HUES64 (cell line): ENCODE data around the gene UBQLN1.
"Not testable (repeated sequence)": the region's sequence is repeated elsewhere in the genome, so short reads cannot be mapped to it uniquely, and the experiment has no call there.

ENCODE experiments used
- H3K27ac ChIP-seq: 2 replicates; pipeline ENCODE4 v1.7.0; 2013; ENCODE audit warnings: low read depth, low read length, inconsistent platforms
- H3K27me3 ChIP-seq: 2 replicates; pipeline ENCODE4 v1.6.1; 2013; ENCODE audit warnings: mild to moderate bottlenecking, low read length; ENCODE audit not compliant: insufficient read depth
- H3K36me3 ChIP-seq: 2 replicates; pipeline ENCODE4 v1.6.1; 2013; ENCODE audit warnings: mild to moderate bottlenecking, low read length; ENCODE audit not compliant: insufficient read depth
- H3K4me1 ChIP-seq: 2 replicates; pipeline ENCODE4 v1.6.1; 2013; ENCODE audit warnings: mild to moderate bottlenecking, low read length, moderate library complexity; ENCODE audit not compliant: insufficient read depth
- H3K4me3 ChIP-seq: 2 replicates; pipeline ENCODE4 v1.5.1; 2013; ENCODE audit warnings: mild to moderate bottlenecking, low read length, moderate library complexity
- H3K9ac ChIP-seq: 2 replicates; pipeline ENCODE4 v1.6.1; 2013; ENCODE audit warnings: mild to moderate bottlenecking, low read depth, low read length
- H3K9me3 ChIP-seq: 2 replicates; pipeline ENCODE4 v1.6.1; 2013; ENCODE audit warnings: low read depth, low read length; ENCODE audit not compliant: insufficient read depth
- WGBS: fragments of 150-250, 120-280 bp; methylation state at CpG from one replicate; pipeline ENCODE4 v1.1.7; 2013; ENCODE audit warnings: missing lambda C conversion rate; 5-methylcytosine and 5-hydroxymethylcytosine counted together

Gene UBQLN1

DNA sequence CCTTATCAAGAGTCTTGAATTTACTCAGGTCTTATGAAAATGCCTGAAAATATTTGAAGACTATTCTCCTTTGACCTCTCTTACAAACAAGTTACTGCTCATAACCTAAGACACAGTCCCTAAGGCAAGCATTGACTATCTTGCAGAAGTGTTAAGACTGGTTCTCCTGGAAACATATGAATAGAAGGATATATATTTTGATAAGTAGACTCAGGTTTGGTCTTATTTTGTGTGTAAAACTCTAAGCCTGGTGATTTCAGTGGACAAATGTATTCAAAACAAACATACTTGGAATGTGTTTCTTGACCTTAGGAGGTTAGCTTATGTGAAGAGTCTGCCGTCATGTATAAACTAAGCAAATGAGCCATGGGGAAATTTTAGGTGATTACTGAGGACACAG is 7.5 kb upstream of the UBQLN1 start:
- H3K9ac ChIP-seq, result no peak overlapping the region
- H3K27me3 ChIP-seq, result no peaks in the 10 kb centered on the region
- 93% methylated on average over 1 of the region's 1 CpG for WGBS
- H3K9me3 ChIP-seq, result 0 out of 2 replicates have a peak, but pooled peaks cover 8% of the 10 kb centered on the region
- H3K27ac ChIP-seq, result no peak overlapping the region
- no peaks in the 10 kb centered on the region for H3K36me3 ChIP-seq
- no peak overlapping the region for H3K4me3 ChIP-seq
- no peaks in the 10 kb centered on the region for H3K4me1 ChIP-seq

DNA sequence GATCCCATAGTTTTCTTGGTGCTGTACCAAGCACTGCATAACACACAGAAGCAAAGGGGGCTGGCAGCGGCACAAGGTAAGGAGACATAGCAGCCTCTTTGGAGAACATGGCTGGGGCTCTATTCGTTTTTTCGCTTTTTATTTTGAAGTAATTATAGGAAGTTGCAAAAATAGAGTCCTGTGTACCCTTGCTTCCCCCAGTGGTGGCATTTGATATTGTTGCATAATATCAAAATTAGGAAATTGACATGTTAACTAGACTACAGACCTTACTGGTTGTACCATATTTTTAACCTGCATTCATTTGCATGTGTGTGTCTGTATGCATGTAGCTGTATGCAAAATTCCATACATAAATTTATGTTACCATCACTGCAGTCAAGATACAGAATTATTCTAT is 6.6 kb upstream of the UBQLN1 start:
- Histone ChIP-seq H3K27ac (no peak overlapping the region), H3K36me3 (no peaks in the 10 kb centered on the region), H3K4me3 (no peak overlapping the region), H3K4me1 (no peaks in the 10 kb centered on the region), H3K9me3 (0 out of 2 replicates have a peak, but pooled peaks cover 8% of the 10 kb centered on the region), H3K9ac (no peak overlapping the region), H3K27me3 (no peaks in the 10 kb centered on the region)
- WGBS, result 91% methylated on average over 3 of the region's 3 CpGs

DNA sequence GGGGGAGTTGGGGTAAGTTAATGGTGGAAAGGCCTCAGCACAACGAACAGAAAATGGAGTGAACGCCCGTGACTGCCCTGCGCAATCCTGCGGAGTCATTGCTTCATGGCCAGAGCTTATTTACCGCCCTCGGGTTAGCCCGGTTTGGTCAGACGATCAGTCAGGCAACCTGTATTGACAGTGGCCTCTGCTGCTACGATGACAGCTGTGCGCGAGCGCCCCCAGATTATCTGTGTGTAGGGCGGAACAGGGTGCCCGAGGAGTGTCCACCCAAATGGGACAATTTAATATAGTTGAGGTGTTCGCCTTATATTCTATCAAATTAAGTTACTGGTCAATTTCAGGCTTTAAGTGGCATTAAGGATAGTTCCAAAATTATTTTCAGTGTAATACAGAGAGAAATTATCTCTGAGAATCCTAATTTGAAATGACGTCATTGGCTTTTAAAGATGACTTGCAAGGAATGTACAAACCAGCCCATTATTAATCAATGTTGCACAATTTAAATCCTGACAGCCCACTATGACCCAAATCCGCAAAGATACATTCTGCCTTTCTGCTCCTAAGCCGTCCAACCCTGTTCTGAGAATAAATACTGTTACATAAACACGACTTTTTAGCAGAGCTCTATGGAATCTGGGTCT is 879 bp upstream of the UBQLN1 start:
- Histone ChIP-seq H3K36me3 (no peaks in the 10 kb centered on the region), H3K4me3 (peak overlapping the region; percentile 95), H3K4me1 (peaks cover 7% of the 10 kb centered on the region), H3K9ac (peak overlapping the region; percentile 99), H3K9me3 (0 out of 2 replicates have a peak, but pooled peaks cover 3% of the 10 kb centered on the region), H3K27ac (peak overlapping the region; percentile 99), H3K27me3 (no peaks in the 10 kb centered on the region)
- WGBS, result 21% methylated on average over 19 of the region's 20 CpGs

DNA sequence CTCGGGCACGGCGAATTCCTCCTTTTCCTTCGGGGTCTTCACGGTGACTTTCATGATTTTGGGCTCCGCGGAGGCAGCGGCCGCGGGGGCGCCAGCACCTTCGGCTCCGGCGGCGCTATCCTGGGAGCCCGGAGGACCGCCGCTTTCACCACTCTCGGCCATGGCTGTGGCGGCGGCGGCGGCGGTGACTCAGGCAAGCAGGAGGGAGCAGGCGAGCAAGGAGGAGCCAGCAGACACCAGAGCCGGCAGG is 315 bp downstream of the UBQLN1 start:
- Histone ChIP-seq H3K36me3 (no peaks in the 10 kb centered on the region), H3K27ac (peak overlapping the region; percentile 99)
- under 1% methylated on average over 26 of the region's 26 CpGs for WGBS

DNA sequence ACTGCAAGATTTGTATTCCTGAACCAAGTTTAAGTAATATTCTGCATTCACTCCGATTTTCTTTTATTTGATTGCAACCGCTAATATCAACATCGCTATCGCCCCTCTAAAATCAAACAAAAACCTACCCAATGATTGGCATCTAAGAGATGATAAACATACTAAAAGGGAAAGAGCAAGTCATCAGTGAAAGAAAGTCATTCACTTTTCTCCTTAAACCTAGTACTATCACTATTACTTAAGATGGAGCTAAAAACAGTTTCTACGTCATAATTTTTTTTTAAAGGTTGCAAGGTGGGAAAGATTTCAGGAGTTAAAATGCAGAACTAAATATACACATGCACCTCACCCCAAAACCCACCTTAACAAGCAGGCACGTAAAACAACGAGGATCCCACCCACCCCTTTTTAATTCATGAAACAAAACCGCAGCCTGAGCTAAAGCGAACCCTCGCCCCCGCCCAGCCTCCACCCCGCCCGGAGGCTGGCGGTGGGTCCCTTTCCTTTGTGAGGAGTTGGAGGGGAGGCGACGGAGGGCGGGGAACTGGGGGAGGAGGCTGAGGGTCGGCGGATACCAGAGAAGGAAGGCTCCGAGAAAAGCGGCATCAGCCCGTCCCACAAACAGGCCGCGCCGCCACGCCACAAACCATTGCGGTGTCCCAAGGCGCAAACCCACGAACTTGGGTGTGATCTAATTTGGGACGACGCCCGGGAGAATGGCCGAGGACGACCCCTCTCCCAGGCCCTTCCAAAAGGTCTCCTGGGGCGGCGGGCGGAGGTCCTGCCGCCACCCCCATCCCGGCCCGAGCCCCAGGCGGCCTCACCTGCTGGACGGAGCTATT is 861 bp downstream of the UBQLN1 start:
- peaks cover 12% of the 10 kb centered on the region for H3K4me1 ChIP-seq
- no peaks in the 10 kb centered on the region for H3K36me3 ChIP-seq
- peak overlapping the region; percentile 99 for H3K9ac ChIP-seq
- no peaks in the 10 kb centered on the region for H3K27me3 ChIP-seq
- H3K27ac ChIP-seq, result peak overlapping the region; percentile 99
- H3K9me3 ChIP-seq, result 0 out of 2 replicates have a peak, but pooled peaks cover 3% of the 10 kb centered on the region
- H3K4me3 ChIP-seq, result peak overlapping the region; percentile 95
- under 1% methylated on average over 38 of the region's 42 CpGs for WGBS

More for the DNA sequence above, 315 bp downstream of the UBQLN1 start:
- Histone ChIP-seq H3K4me3 (peak overlapping the region; percentile 95), H3K9me3 (0 out of 2 replicates have a peak, but pooled peaks cover 3% of the 10 kb centered on the region), H3K9ac (peak overlapping the region; percentile 99), H3K4me1 (peaks cover 9% of the 10 kb centered on the region), H3K27me3 (no peaks in the 10 kb centered on the region)

DNA sequence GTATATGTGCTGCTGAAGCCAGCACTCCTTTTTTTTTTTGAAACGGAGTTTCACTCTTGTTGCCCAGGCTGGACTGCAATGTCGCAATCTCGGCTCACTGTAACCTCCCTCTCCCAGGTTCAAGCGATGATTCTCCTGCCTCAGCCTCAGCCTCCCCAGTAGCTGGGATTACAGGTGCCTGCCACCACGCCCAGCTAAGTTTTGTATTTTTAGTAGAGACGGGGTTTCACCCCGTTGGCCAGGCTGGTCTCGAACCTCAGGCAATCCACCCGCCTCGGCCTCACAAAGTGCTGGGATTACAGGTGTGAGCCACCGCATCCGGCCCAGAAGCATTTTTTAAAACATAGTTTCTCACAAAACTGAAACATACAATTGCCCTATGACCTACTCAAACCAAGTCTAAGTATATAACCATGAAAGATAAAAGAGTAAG is 2.5 kb downstream of the UBQLN1 start:
- H3K9ac ChIP-seq, H3K27ac ChIP-seq, H3K9me3 ChIP-seq, H3K36me3 ChIP-seq, H3K27me3 ChIP-seq: not testable (repeated sequence)
- Histone ChIP-seq H3K4me3 (peak overlapping the region; percentile 95; the same call in 1 of the 2 replicates), H3K4me1 (peaks cover 24% of the 10 kb centered on the region)
- WGBS, result 98% methylated on average over 12 of the region's 12 CpGs

DNA sequence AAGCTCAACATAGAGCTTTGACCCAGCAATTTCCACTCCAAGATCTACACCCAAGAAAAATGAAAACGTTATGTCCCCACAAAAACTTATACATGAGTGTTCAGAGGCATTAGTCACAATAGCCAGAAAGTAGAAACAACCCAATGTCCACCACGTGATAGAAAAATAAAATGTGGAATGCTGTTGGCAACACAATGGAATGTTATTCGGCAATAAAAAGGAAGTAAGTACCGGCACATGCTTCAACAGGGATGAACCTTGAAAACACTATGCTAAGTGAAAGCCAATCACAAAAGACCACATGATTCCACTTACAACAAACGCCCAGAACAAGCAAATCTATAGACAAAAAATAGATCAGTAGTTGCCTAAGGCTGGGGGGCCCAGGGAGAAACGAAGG is 6.0 kb downstream of the UBQLN1 start:
- H3K9ac ChIP-seq, result no peak overlapping the region
- H3K4me1 ChIP-seq, result peaks cover 25% of the 10 kb centered on the region

DNA sequence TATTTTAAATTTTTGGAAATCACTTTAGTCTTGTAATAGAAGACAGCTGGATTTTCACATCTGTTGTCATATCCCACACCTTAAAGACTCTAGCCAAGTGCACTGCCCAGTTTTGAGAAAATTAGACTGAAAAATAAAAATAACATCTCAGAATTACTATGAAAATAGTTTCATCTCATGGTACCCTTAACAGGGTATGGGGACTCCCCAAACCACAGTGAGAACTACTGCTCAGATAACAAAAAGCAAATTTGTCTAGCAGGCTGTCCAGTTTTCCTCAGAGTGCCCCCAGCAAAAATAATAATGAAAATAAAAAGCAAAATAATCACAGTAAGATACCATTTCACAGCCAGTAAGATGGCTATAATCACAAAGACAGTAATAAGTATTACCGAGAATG is 6.5 kb downstream of the UBQLN1 start:
- WGBS, result 80% methylated on average over 1 of the region's 1 CpG
- no peak overlapping the region for H3K9ac ChIP-seq
- H3K4me3 ChIP-seq, result no peak overlapping the region
- H3K27me3 ChIP-seq, result no peaks in the 10 kb centered on the region
- H3K27ac ChIP-seq, result no peak overlapping the region
- H3K36me3 ChIP-seq, result no peaks in the 10 kb centered on the region
- 0 out of 2 replicates have a peak, but pooled peaks cover 3% of the 10 kb centered on the region for H3K9me3 ChIP-seq
- H3K4me1 ChIP-seq, result peaks cover 25% of the 10 kb centered on the region

More for the DNA sequence above, 6.0 kb downstream of the UBQLN1 start:
- Histone ChIP-seq H3K36me3 (no peaks in the 10 kb centered on the region), H3K4me3 (no peak overlapping the region), H3K27me3 (no peaks in the 10 kb centered on the region), H3K27ac (no peak overlapping the region), H3K9me3 (0 out of 2 replicates have a peak, but pooled peaks cover 3% of the 10 kb centered on the region)
- WGBS, result 77% methylated on average over 6 of the region's 6 CpGs

DNA sequence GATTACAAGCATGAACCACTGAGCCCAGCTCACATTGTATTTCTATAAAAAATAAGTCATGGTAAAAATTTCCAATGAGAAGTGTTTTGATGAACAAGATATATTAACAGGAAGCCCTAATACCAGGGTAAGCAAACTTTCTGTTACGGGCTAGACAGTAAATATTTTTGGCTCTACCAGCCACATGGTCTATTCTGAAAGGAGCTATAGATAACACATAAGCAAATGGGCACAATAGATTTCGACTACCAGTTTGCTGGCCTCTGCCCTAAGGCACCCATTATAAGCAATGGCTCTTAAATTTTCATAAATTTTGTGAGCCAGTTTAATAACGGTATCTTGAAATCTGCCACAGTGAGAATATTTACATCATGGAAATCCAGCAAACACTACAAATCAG is 8.1 kb downstream of the UBQLN1 start:
- Histone ChIP-seq H3K27me3 (no peaks in the 10 kb centered on the region), H3K9ac (no peak overlapping the region), H3K4me3 (no peak overlapping the region), H3K9me3 (no peaks in the 10 kb centered on the region), H3K4me1 (peaks cover 18% of the 10 kb centered on the region; the same call in 1 of the 2 replicates), H3K36me3 (no peaks in the 10 kb centered on the region), H3K27ac (no peak overlapping the region)
- WGBS, result 97% methylated on average over 3 of the region's 3 CpGs

DNA sequence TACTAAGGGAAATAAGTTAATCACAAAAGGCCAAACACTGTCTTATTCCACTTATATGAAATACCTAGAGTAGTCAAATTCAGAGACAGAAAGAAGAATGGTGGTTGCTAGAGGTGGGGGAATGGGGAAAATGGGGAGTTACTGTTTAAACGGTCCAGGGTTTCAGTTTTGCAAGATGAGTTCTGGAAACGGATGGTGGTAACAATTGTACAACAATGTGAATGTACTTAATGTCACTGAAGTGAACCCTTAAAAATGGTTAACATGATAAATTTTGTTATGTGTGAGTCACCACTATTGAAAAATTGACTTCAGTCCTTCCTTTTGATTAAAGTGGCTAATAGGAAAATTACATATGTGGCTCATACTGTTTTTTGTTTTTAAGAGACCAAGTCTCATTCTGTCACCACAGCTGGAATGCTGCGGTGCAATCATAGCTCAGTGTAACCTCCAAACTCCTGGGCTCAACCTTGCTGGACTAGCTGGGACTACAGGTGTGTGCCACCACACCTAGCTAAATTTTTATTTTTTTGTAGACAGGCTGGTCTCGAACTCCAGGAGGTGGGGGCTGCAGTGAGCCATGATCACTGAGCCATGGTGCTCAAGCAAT is 8.7 kb downstream of the UBQLN1 start:
- H3K4me1 ChIP-seq, result peaks cover 18% of the 10 kb centered on the region; the same call in 1 of the 2 replicates
- 93% methylated on average over 4 of the region's 4 CpGs for WGBS
- H3K9ac ChIP-seq, result no peak overlapping the region
- no peak overlapping the region for H3K4me3 ChIP-seq
- no peak overlapping the region for H3K27ac ChIP-seq
- H3K36me3 ChIP-seq, result no peaks in the 10 kb centered on the region
- no peaks in the 10 kb centered on the region for H3K27me3 ChIP-seq
- H3K9me3 ChIP-seq, result no peaks in the 10 kb centered on the region

DNA sequence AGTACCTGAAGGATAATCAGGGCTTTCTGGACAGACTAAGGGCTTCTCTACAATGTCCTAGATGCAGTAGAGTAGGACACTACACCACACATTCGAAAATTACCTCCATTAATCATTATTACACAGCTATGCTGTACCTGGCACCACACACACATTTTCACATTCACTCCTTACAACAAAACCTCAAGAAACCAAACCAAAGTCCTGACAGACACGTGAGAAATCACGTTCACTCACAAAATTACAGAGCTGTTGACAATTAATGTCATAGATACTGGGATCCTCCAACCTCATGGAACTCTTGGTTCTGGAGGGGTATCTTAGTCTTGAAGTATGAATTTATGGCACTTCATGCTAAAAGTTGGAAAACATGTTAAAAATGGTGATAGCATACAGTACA is 16.3 kb downstream of the UBQLN1 start:
- Histone ChIP-seq H3K36me3 (0 out of 2 replicates have a peak, but pooled peaks cover 3% of the 10 kb centered on the region), H3K27me3 (no peaks in the 10 kb centered on the region), H3K4me3 (no peak overlapping the region), H3K27ac (no peak overlapping the region), H3K9ac (no peak overlapping the region), H3K9me3 (no peaks in the 10 kb centered on the region), H3K4me1 (no peaks in the 10 kb centered on the region; the same call in 1 of the 2 replicates)
- 94% methylated on average over 3 of the region's 3 CpGs for WGBS
